Measurements from ENCODE around the gene MOV10L1. TPM values are rescaled to one million over a fixed set of nuclear protein-coding genes. Genes with fewer than 3 reads are reported as not detected.

Gene MOV10L1
- total RNA-seq, 5 donors from 2014 or later (not counting 1 experiment from before 2014, with no cell fraction given) = 0.44 TPM; not detected in 4

DNA sequence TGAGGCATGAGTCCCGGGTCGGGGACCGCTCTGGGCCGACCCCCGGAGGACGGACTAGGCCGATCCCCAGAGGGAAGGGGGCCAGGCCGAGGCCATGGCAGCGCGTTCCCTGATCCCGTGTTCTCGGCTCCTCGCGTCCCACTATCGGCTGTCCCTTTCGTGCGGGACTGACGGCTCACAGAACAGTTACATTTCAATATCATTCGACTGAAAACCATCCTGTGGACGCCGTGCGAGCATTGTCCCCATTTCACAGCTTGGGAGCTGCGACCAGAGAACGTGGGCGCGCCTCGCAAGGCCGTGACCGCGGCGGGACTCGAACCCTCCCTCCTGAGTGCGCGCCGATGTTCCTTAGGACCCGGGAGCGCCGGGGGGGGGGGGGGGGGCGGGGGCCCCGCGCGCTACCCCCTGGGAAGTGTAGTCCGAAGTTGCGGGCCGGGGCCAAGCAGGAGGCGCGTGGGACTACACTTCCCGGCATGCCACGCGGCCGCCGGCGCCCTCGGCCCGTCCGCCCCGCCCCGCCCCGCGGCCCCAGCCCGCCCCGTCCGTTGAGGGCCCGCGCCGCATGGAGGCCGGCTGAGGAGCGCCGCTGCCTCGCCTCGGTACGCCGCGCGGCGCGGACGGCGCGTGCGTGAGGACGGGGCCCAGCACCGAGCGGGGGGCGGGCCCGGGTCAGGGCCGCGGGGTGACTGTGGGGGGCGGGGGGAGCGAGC, 95.7 kb downstream of the MOV10L1 start, which contains the start of gene TRABD:
TSS of gene TRABD (plus strand) at position 539 of the 713 bp plus-strand sequence. CDS start 7,148 bp downstream, outside the sequence.
- DNase-seq = peak; percentile 74 to 95 (median 84)
- H3K9me3 ChIP-seq = no peaks in the 10 kb centered on the region
- ChIA-PET CTCF (no interaction called here), POLR2A (no interaction called here)
- Mint-ChIP-seq H3K36me3 (no peaks in the 10 kb centered on the region), H3K4me1 (peaks cover 16 to 38% (median 35%) of the 10 kb centered on the region in 3 donors), H3K9me3 (no peaks in the 10 kb centered on the region), H3K27ac (peak within 1 kb of the TSS; percentile 93 to 94), H3K4me3 (peak within 1 kb of the TSS; percentile 86 to 95 (median 89)), H3K27me3 (no peaks in the 10 kb centered on the region)
- 4% methylated on average over 40 of the region's 90 CpGs for WGBS (ENCODE audit: insufficient coverage)
- peak; percentile 74 to 83 (median 77) for ATAC-seq (replicated peaks in 1 of 4)
- H3K27ac ChIP-seq (ENCODE audit: low read length) = peak within 1 kb of the TSS; percentile 74
- H3K4me1 ChIP-seq (ENCODE audit: control insufficient read depth in 1 of 2, extremely low read depth in 1 of 2, insufficient read depth in 2 of 2, low read length in 2 of 2) = peaks cover 23 to 54% of the 10 kb centered on the region in 2 experiments
- peak within 1 kb of the TSS; percentile 57 to 79 for H3K4me3 ChIP-seq (ENCODE audit: control insufficient read depth in 1 of 2, extremely low read depth in 1 of 2, low read length in 1 of 2)
- H3K27me3 ChIP-seq (replicated peaks in 1 of 2; ENCODE audit: control insufficient read depth in 2 of 2, extremely low read depth in 1 of 2, insufficient read depth in 2 of 2, low read length in 1 of 2) = peaks cover 0 to 21% of the 10 kb centered on the region in 2 experiments
- peaks cover 0 to 3% of the 10 kb centered on the region in 2 donors for H3K36me3 ChIP-seq (ENCODE audit: control insufficient read depth in 2 of 2, extremely low read depth in 1 of 2, insufficient read depth in 1 of 2, low read length in 1 of 2)

DNA sequence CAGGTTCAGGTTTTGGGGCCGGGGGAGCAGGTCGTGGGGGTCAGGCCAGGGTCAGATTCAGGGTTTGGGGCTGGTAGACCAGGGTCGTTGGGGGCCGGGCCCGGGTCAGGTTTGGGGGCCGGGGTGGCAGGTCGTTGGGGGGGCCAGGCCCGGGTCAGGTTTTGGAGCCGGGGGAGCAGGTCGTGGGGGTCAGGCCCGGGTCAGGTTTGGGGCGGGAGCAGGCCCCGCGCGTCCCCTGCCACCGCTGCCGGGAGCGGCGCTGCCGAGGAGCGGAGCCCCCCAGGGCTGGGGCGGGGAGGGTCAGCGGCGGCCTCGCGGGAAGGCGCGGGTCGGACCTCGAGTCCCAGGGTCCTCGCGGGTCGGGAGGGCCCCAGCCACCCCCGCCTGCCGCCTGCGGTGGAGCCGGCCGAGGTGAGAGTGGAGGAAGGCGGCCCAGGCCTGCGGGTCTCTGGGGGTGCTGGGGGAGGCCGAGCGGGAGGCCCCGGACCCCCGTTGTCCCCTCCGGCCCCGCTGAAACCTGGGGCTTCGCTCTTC, 96.4 kb downstream of the MOV10L1 start:
- peak overlapping the region; percentile 93 to 94 for H3K27ac Mint-ChIP-seq
- ATAC-seq (replicated peaks in 1 of 4) = no peak
- peak overlapping the region; percentile 86 to 95 (median 89) for H3K4me3 Mint-ChIP-seq
- WGBS (ENCODE audit: insufficient coverage) = under 1% methylated on average over 41 of the region's 47 CpGs
- no peaks in the 10 kb centered on the region for H3K9me3 Mint-ChIP-seq
- H3K4me3 ChIP-seq (ENCODE audit: control insufficient read depth in 1 of 2, extremely low read depth in 1 of 2, low read length in 1 of 2) = peak overlapping the region; percentile 55 to 57
- CTCF ChIA-PET = no interaction called here
- no peak for DNase-seq
- H3K9me3 ChIP-seq = no peaks in the 10 kb centered on the region
- H3K4me1 Mint-ChIP-seq = peaks cover 19 to 40% (median 37%) of the 10 kb centered on the region in 3 donors
- peaks cover 0 to 3% of the 10 kb centered on the region in 2 donors for H3K36me3 ChIP-seq (ENCODE audit: control insufficient read depth in 2 of 2, extremely low read depth in 1 of 2, insufficient read depth in 1 of 2, low read length in 1 of 2)
- peaks cover 0 to 16% of the 10 kb centered on the region in 2 experiments for H3K27me3 ChIP-seq (replicated peaks in 1 of 2; ENCODE audit: control insufficient read depth in 2 of 2, extremely low read depth in 1 of 2, insufficient read depth in 2 of 2, low read length in 1 of 2)
- POLR2A ChIA-PET = no interaction called here
- H3K36me3 Mint-ChIP-seq = no peaks in the 10 kb centered on the region
- no peaks in the 10 kb centered on the region for H3K27me3 Mint-ChIP-seq
- H3K27ac ChIP-seq (ENCODE audit: low read length) = peak overlapping the region; percentile 74
- peaks cover 23 to 62% of the 10 kb centered on the region in 2 experiments for H3K4me1 ChIP-seq (ENCODE audit: control insufficient read depth in 1 of 2, extremely low read depth in 1 of 2, insufficient read depth in 2 of 2, low read length in 2 of 2)

DNA sequence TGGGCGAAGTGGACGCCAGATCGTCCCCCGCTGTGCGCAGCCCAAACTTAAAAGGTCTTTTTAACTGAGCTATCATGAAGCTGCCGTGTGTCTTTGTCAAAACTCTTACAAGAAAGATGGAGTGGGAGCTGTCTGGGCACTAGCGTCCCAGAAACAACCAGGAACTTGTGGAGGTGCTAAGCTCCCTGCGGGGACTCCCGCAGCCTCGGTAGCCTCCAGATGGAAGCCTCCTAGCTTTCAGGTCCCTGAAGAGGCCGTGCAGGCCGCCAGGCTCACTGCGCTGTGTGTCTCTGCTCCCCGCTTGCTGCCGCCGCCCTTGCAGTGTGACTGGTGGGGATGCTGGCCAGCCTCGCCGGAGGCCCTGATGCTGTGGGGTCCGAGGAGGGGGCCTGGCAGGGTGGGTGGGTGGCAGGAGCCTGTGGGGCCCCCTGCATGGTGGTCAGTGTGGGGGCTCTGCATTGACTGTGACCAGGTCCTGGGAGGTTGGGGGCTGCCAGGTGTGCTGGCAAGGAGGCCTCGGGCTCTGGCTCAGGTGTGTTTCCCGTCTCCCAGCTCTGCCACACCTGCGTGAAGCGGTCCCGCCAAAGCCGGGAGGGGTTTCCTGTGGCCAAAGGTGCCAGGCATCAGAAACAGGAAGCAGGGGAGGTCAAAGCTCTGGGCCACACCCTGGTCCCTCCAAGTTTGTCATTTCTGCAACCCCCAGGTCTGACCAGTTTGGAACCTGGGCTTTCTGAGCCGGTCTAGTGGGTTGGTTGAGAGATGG, 97.1 kb downstream of the MOV10L1 start:
- Histone ChIP-seq H3K36me3 (ENCODE audit: control insufficient read depth in 2 of 2, extremely low read depth in 1 of 2, insufficient read depth in 1 of 2, low read length in 1 of 2) (peaks cover 0 to 3% of the 10 kb centered on the region in 2 donors), H3K9me3 (no peaks in the 10 kb centered on the region), H3K27ac (ENCODE audit: low read length) (peak overlapping the region; percentile 74), H3K4me1 (ENCODE audit: control insufficient read depth in 1 of 2, extremely low read depth in 1 of 2, insufficient read depth in 2 of 2, low read length in 2 of 2) (peaks cover 25 to 69% of the 10 kb centered on the region in 2 experiments), H3K4me3 (ENCODE audit: control insufficient read depth in 1 of 2, extremely low read depth in 1 of 2, low read length in 1 of 2) (peak overlapping the region; percentile 55 to 57), H3K27me3 (replicated peaks in 1 of 2; ENCODE audit: control insufficient read depth in 2 of 2, extremely low read depth in 1 of 2, insufficient read depth in 2 of 2, low read length in 1 of 2) (peaks cover 0 to 16% of the 10 kb centered on the region in 2 experiments)
- no peak for ATAC-seq (replicated peaks in 1 of 4)
- 32% methylated on average over 25 of the region's 26 CpGs for WGBS (ENCODE audit: insufficient coverage)
- CTCF ChIA-PET = interaction anchor here in 1 of 2 donors (0.6 kb wide), 1 partner anchor 33 kb away, joined by 3 read pairs; no protein-coding TSS in a partner anchor
- Mint-ChIP-seq H3K36me3 (no peaks in the 10 kb centered on the region), H3K27ac (peak overlapping the region; percentile 93 to 94), H3K27me3 (no peaks in the 10 kb centered on the region), H3K4me1 (peaks cover 26 to 47% (median 44%) of the 10 kb centered on the region in 3 donors), H3K4me3 (peak overlapping the region; percentile 86 to 95 (median 89)), H3K9me3 (no peaks in the 10 kb centered on the region)
- peak in 2 of 35 experiments; percentile 30 to 52 for DNase-seq
- POLR2A ChIA-PET = no interaction called here

DNA sequence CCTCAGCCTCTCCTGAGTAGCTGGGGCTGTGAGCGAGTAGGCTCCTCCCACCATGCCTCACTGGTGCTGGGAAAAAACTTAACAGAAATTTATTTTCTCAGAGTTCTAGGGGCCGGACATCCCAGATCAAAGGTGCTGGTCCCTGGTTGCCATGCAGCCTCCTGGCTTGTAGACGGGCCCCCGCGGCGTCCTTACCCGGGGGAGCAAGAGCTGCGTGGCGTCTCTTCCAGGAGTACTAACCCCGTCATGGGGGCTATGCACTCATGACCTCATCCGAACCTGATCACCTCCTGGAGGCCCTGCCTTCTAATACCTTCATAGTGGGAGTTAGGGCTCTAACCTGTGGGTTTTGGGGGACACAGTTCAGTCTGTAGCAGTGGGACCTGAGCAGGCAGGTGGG, 98.5 kb downstream of the MOV10L1 start:
- Mint-ChIP-seq H3K4me3 (peak overlapping the region; percentile 9 to 86 (median 43)), H3K9me3 (no peaks in the 10 kb centered on the region), H3K27me3 (no peaks in the 10 kb centered on the region), H3K36me3 (no peaks in the 10 kb centered on the region), H3K27ac (peak overlapping the region; percentile 78 to 95), H3K4me1 (peaks cover 35 to 59% (median 55%) of the 10 kb centered on the region in 3 donors)
- WGBS (ENCODE audit: insufficient coverage) = 100% methylated on average over 8 of the region's 11 CpGs
- peak overlapping the region; percentile 93 for H3K27ac ChIP-seq (ENCODE audit: low read length)
- peaks cover 36 to 83% of the 10 kb centered on the region in 2 experiments for H3K4me1 ChIP-seq (ENCODE audit: control insufficient read depth in 1 of 2, extremely low read depth in 1 of 2, insufficient read depth in 2 of 2, low read length in 2 of 2)
- ATAC-seq (replicated peaks in 1 of 4) = no peak
- H3K9me3 ChIP-seq = no peaks in the 10 kb centered on the region
- DNase-seq = no peak
- H3K4me3 ChIP-seq (ENCODE audit: control insufficient read depth in 1 of 2, extremely low read depth in 1 of 2, low read length in 1 of 2) = no peak overlapping the region
- peaks cover 0 to 16% of the 10 kb centered on the region in 2 experiments for H3K27me3 ChIP-seq (replicated peaks in 1 of 2; ENCODE audit: control insufficient read depth in 2 of 2, extremely low read depth in 1 of 2, insufficient read depth in 2 of 2, low read length in 1 of 2)
- H3K36me3 ChIP-seq (ENCODE audit: control insufficient read depth in 2 of 2, extremely low read depth in 1 of 2, insufficient read depth in 1 of 2, low read length in 1 of 2) = peaks cover 3% of the 10 kb centered on the region in 2 donors
- ChIA-PET POLR2A (no interaction called here), CTCF (interaction anchor here in 1 of 2 donors (1.0 kb wide), 1 partner anchor 39 kb away, joined by 3 read pairs; no protein-coding TSS in a partner anchor)

DNA sequence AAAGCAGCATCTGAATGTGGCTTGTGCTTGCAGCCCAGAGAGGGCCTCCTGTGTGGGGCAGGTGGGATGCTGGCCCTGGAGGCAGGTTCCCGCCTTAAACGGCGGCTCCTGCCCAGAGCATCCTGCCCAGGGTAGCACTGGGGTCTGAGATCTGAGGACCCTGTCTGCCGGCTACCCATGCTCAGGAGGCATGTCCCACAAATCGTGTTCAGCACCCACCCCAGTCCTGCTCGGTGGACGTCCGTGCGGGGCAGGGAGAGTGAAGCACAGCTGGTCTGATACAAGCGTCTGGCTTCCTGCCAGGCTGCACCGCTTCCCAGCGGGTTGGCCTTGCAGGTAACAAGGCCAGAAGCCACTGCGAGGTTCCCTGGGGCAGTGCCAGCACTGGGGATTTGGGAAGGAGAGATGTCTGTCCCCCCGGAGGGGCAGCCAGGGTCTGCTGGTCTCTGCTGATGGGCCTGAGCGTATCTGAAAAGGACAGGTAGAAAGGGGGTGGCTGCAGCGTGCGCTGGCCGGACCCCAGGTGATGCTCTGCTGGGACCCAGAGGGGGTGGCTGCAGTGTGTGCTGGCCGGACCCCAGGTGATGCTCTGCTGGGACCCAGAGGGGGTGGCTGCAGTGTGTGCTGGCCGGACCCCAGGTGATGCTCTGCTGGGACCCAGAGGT, 99.5 kb downstream of the MOV10L1 start:
- Histone ChIP-seq H3K4me3 (ENCODE audit: control insufficient read depth in 1 of 2, extremely low read depth in 1 of 2, low read length in 1 of 2) (peak overlapping the region in 1 of 2 donors; percentile 88), H3K36me3 (ENCODE audit: control insufficient read depth in 2 of 2, extremely low read depth in 1 of 2, insufficient read depth in 1 of 2, low read length in 1 of 2) (peaks cover 8 to 12% of the 10 kb centered on the region in 2 donors), H3K27ac (ENCODE audit: low read length) (peak overlapping the region; percentile 93), H3K9me3 (no peaks in the 10 kb centered on the region), H3K27me3 (replicated peaks in 1 of 2; ENCODE audit: control insufficient read depth in 2 of 2, extremely low read depth in 1 of 2, insufficient read depth in 2 of 2, low read length in 1 of 2) (peaks cover 0 to 8% of the 10 kb centered on the region in 2 experiments), H3K4me1 (ENCODE audit: control insufficient read depth in 1 of 2, extremely low read depth in 1 of 2, insufficient read depth in 2 of 2, low read length in 2 of 2) (peaks cover 36 to 90% of the 10 kb centered on the region in 2 experiments)
- no peaks in the 10 kb centered on the region for H3K36me3 Mint-ChIP-seq
- H3K4me1 Mint-ChIP-seq = peaks cover 35 to 57% (median 53%) of the 10 kb centered on the region in 3 donors
- POLR2A ChIA-PET = interaction anchor here in 1 of 2 donors (1.2 kb wide), 1 partner anchor 19 kb away, joined by 3 read pairs; no protein-coding TSS in a partner anchor
- no peaks in the 10 kb centered on the region for H3K9me3 Mint-ChIP-seq
- ATAC-seq (replicated peaks in 1 of 4) (no peak), DNase-seq (no peak)
- 79% methylated on average over 19 of the region's 20 CpGs for WGBS (ENCODE audit: insufficient coverage)
- H3K4me3 Mint-ChIP-seq = peak overlapping the region; percentile 59 to 98 (median 90)
- H3K27me3 Mint-ChIP-seq = no peaks in the 10 kb centered on the region
- peak overlapping the region; percentile 95 to 99 for H3K27ac Mint-ChIP-seq
- CTCF ChIA-PET = no interaction called here
